ENCODE results near the gene ADAMTSL1. TPM values are rescaled to one million over a fixed set of nuclear protein-coding genes. Genes with fewer than 3 reads are reported as not detected.

The ADAMTSL1 gene
- total and polyA plus RNA-seq, 2 donors = 3.2 to 42.3 TPM

DNA sequence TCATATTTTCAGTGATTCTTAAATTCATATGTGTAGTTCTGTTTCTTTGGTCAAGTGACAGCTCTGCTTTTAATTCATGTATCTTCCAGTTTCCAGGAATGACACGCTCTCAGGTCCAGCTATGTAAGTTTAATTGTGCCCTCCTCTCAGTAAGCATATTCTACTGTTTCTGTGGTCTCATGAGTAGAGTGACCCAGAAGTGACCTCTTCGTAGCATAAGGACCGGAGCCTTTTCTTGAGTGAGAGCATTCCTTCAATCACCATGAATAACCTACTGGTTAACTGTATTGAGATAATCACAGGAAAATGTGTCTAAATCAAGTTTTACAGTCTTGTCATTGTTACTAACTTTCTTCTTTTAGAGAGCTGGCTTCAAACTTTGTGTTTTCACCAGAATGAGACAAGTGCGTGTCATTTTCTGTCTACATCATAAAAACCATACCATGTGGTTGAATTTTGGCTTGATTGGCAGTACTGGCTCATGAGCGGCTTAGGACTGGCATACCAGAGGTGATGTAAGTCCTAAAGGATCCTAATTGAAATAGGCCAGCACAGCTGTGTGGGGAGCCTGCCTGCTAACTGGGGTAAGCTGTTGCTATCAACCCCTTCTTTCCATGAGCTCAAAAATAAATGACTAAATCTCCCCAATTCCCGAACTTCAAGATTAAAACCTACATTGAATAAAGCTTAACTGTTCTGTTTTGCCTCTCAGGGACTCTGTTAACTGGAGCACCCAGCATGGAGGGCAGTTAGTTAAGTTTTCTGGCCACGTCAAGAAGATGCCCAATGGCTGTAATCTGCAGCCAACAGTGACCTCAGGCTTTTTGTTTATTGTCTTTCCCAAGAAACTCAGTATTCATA, 4.8 kb downstream of the ADAMTSL1 start:
- WGBS = 85% methylated on average over 7 of the region's 7 CpGs
- Histone ChIP-seq H3K4me1 (ENCODE audit: insufficient read depth) (no peaks in the 10 kb centered on the region), H3K4me3 (ENCODE audit: low read depth, low read length) (no peak overlapping the region)

DNA sequence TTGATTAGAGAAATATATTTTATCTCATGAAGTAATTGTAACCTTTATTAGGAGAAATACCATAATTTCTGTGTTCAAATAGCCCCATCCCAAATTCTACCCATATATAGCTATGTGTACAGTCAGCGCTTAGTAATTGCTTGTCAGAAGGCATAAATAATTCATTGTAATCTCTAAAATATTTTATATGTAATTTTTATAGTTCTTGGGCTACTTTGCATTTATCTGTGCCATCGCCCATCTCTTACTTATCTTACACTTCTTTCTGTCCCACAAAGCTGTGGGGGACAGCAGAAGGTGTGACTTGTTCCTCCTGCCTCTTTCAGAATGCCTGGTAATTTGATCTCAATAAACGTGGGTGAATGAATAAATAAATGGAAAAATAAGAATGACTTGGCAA, 5.5 kb downstream of the ADAMTSL1 start:
- no peak overlapping the region for H3K27ac ChIP-seq (ENCODE audit: low read depth)

More for the DNA sequence above, 4.8 kb downstream of the ADAMTSL1 start:
- H3K27ac ChIP-seq (ENCODE audit: low read depth) = no peak overlapping the region
- H3K36me3 ChIP-seq (ENCODE audit: insufficient read depth) = no peaks in the 10 kb centered on the region
- no peak for DNase-seq (ENCODE audit: extremely low spot score)

GRCh38 chr9:18480662-18481093, 6.7 kb downstream of the ADAMTSL1 start:
- no peak overlapping the region for H3K4me3 ChIP-seq (ENCODE audit: low read depth, low read length)
- no peak for DNase-seq (ENCODE audit: extremely low spot score)
- no peak overlapping the region for H3K27ac ChIP-seq (ENCODE audit: low read depth)
- H3K4me1 ChIP-seq (ENCODE audit: insufficient read depth) = no peaks in the 10 kb centered on the region
- WGBS = 60% methylated on average over 3 of the region's 3 CpGs
- H3K36me3 ChIP-seq (ENCODE audit: insufficient read depth) = no peaks in the 10 kb centered on the region

More for the DNA sequence above, 5.5 kb downstream of the ADAMTSL1 start:
- whole genome bisulfite sequencing = 81% methylated on average over 3 of the region's 3 CpGs
- H3K4me3 ChIP-seq (ENCODE audit: low read depth, low read length) = no peak overlapping the region
- no peaks in the 10 kb centered on the region for H3K36me3 ChIP-seq (ENCODE audit: insufficient read depth)
- no peak for DNase-seq (ENCODE audit: extremely low spot score)
- H3K4me1 ChIP-seq (ENCODE audit: insufficient read depth) = no peaks in the 10 kb centered on the region

DNA sequence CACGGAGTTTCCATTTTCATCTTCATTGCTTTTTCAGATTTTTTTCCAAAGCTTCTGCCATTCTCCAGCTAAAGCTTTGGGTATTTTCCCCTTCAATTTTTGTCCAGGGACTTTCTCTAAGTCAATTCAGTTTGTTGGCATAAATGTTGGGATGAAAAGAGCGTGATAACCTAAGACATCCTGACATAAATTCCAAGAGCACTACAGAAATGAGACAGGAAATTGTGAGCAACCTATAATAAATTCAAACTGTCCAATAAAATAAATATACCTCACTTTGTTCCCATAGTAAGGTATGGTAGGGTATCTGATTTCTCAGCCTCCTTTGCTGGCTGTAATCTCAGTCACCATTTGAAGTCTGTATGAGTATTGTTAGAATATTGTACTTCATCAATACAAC, 8.4 kb downstream of the ADAMTSL1 start:
- Histone ChIP-seq H3K36me3 (ENCODE audit: insufficient read depth) (no peaks in the 10 kb centered on the region), H3K27ac (ENCODE audit: low read depth) (no peak overlapping the region), H3K4me3 (ENCODE audit: low read depth, low read length) (no peak overlapping the region), H3K4me1 (ENCODE audit: insufficient read depth) (no peaks in the 10 kb centered on the region)
- WGBS = 84% methylated on average over 2 of the region's 2 CpGs
- no peak for DNase-seq (ENCODE audit: extremely low spot score)

- Histone ChIP-seq H3K27ac (ENCODE audit: low read depth) (no peak overlapping the region), H3K4me1 (ENCODE audit: insufficient read depth) (no peaks in the 10 kb centered on the region), H3K36me3 (ENCODE audit: insufficient read depth) (no peaks in the 10 kb centered on the region), H3K4me3 (ENCODE audit: low read depth, low read length) (no peak overlapping the region)
- 75% methylated on average over 2 of the region's 2 CpGs for WGBS
- DNase-seq (ENCODE audit: extremely low spot score) = no peak
Measured at GRCh38 chr9:18485714-18486113, 11.8 kb downstream of the ADAMTSL1 start.

DNA sequence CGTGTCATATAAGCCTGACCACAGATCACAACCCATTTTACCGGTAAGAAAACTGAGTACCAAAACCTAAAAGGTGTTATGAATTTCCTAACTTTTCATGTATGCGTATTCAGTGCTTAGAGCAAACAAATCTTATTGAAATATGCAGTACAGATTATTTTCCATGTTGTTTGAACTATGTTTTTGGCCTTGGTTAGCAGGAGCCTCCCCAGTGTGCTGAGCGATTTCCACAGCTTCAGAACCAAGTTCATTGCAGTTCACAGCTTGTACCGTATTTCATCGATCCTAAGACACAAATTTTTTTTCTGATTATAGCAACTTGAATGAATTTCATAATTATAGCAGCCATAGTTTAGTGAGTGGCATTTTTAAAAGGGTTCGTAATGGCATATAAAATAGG, 13.7 kb downstream of the ADAMTSL1 start:
- Histone ChIP-seq H3K36me3 (ENCODE audit: insufficient read depth) (no peaks in the 10 kb centered on the region), H3K4me1 (ENCODE audit: insufficient read depth) (no peaks in the 10 kb centered on the region), H3K4me3 (ENCODE audit: low read depth, low read length) (no peak overlapping the region), H3K27ac (ENCODE audit: low read depth) (no peak overlapping the region)
- 90% methylated on average over 7 of the region's 7 CpGs for WGBS
- DNase-seq (ENCODE audit: extremely low spot score) = no peak

DNA sequence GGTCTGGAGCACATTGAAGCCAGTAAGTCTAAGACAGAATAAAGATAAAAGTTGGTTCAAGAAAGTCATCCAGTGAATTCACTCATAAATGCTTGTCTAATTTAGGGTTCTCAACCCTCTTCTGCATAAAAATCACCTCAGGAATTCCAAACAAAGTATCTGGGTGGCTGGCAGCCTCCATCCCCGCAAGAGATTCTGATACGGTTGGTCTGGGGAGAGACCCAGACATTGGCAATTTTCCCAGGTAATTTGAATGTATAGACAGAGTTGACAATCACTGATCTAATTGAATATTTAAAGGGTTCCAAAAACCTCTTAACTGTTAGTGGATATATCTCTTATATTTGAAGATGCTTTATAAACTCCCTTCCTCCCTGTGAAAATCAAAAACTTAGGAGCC, 14.9 kb downstream of the ADAMTSL1 start:
- H3K4me3 ChIP-seq (ENCODE audit: low read depth, low read length) = no peak overlapping the region
- no peak overlapping the region for H3K27ac ChIP-seq (ENCODE audit: low read depth)
- no peaks in the 10 kb centered on the region for H3K36me3 ChIP-seq (ENCODE audit: insufficient read depth)
- no peak for DNase-seq (ENCODE audit: extremely low spot score)
- 86% methylated on average over 2 of the region's 2 CpGs for WGBS
- H3K4me1 ChIP-seq (ENCODE audit: insufficient read depth) = no peaks in the 10 kb centered on the region

DNA sequence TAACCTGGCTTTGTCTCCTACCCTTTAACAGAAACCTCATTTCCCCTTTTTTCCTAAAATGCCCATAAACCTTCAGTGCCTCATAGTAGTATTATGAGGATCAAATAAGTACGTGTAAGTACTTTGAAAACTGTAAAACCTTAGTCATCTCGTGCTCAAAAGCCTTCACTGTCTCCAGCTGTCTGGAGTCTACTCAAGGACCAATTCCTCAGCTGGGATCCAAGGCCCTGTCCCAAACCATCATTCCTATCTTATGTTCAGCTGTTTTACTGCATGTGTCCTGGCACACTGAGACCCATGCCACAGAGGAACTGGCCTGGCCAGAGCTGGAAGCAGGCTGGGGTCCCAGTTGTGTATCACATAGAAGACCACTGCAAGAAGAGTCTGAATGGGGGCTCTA, 15.9 kb downstream of the ADAMTSL1 start:
- no peaks in the 10 kb centered on the region for H3K36me3 ChIP-seq (ENCODE audit: insufficient read depth)
- WGBS = 69% methylated on average over 2 of the region's 2 CpGs
- no peaks in the 10 kb centered on the region for H3K4me1 ChIP-seq (ENCODE audit: insufficient read depth)
- no peak for DNase-seq (ENCODE audit: extremely low spot score)
- no peak overlapping the region for H3K4me3 ChIP-seq (ENCODE audit: low read depth, low read length)
- H3K27ac ChIP-seq (ENCODE audit: low read depth) = no peak overlapping the region

DNA sequence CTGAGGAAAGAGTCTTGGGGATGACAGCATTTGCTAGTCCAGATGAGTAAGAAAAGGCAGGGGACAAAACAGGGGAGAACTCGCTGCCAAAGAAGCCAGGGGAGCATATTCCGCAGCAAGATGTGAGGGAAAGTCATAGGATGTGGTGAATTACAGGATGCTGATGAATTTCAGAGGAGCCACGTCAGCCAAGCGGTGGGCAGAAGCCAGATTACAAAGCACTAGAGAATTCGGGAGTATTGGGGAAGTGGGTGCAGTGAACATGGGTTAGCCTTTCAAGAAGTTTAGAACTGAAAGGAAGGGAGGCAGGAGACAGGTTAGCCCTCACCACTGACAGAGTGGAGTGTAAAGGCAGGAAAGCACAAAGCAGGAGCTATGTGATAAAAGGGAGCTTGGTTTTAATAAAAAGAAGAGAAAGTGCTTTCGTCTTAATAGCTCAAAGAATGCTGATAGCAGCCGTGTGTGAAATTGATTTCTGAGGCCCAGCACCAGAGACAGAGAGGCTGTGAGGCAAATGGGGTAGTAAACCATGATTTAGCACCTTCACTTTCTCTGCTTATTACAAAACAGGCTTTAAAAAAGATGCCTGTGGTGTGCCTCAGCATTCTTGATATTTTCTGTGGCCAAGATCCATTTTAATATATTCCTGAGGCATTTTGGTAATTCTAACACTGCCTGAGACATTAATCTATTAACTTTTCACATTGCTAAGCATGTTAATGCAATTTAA, 16.9 kb downstream of the ADAMTSL1 start:
- 57% methylated on average over 7 of the region's 7 CpGs for WGBS
- Histone ChIP-seq H3K4me1 (ENCODE audit: insufficient read depth) (no peaks in the 10 kb centered on the region), H3K4me3 (ENCODE audit: low read depth, low read length) (no peak overlapping the region), H3K27ac (ENCODE audit: low read depth) (no peak overlapping the region), H3K36me3 (ENCODE audit: insufficient read depth) (no peaks in the 10 kb centered on the region)
- DNase-seq (ENCODE audit: extremely low spot score) = no peak

DNA sequence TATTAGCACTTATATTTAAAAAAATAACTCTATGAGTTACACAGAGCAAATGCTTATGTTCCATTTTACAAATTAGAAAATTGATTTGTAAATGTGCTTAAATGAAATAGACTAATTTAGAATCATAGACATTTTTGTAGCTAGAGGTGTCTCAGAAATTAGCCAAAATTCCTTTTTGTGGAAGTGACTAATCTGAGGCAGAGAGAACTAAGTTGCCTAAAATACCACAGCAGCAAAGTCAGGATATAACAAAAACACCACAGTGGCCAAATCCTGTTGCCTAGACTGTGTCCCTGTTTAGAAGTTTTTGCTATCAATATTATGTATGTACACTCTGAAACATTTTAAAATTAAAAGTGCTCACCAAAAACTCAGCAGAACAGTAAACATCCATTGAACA, 18.7 kb downstream of the ADAMTSL1 start:
- no peak for DNase-seq (ENCODE audit: extremely low spot score)
- Histone ChIP-seq H3K4me1 (ENCODE audit: insufficient read depth) (no peaks in the 10 kb centered on the region), H3K4me3 (ENCODE audit: low read depth, low read length) (no peak overlapping the region), H3K27ac (ENCODE audit: low read depth) (no peak overlapping the region), H3K36me3 (ENCODE audit: insufficient read depth) (no peaks in the 10 kb centered on the region)

GRCh38 chr9:18493451-18493993, 19.6 kb downstream of the ADAMTSL1 start:
- no peak overlapping the region for H3K27ac ChIP-seq (ENCODE audit: low read depth)
- WGBS = 78% methylated on average over 3 of the region's 3 CpGs
- no peak for DNase-seq (ENCODE audit: extremely low spot score)
- no peaks in the 10 kb centered on the region for H3K36me3 ChIP-seq (ENCODE audit: insufficient read depth)
- no peak overlapping the region for H3K4me3 ChIP-seq (ENCODE audit: low read depth, low read length)
- no peaks in the 10 kb centered on the region for H3K4me1 ChIP-seq (ENCODE audit: insufficient read depth)

DNA sequence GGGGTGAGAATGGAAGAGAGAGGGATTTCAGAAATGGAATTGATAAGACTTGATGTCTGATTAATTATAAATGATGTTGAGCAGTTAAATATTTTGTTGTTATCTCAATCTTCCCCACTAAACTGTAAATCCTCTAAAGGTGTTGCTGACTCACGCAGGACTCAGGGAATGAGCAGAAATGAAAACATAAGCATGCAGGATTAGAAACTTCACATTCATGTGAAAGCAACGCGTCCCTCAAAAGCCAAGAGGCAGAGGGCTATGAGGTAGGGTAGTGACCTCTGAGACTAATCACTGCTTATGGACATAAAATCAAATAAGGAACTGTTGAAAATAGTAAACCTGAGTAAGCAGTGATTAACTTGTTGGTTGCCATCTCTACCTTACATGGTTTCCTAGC, 21.1 kb downstream of the ADAMTSL1 start:
- Histone ChIP-seq H3K4me1 (ENCODE audit: insufficient read depth) (no peaks in the 10 kb centered on the region), H3K36me3 (ENCODE audit: insufficient read depth) (no peaks in the 10 kb centered on the region), H3K4me3 (ENCODE audit: low read depth, low read length) (no peak overlapping the region), H3K27ac (ENCODE audit: low read depth) (no peak overlapping the region)
- 96% methylated on average over 3 of the region's 3 CpGs for WGBS
- DNase-seq (ENCODE audit: extremely low spot score) = no peak

GRCh38 chr9:18496256-18497000, 22.5 kb downstream of the ADAMTSL1 start:
- no peak for DNase-seq (ENCODE audit: extremely low spot score)

More at GRCh38 chr9:18496256-18497000, 22.5 kb downstream of the ADAMTSL1 start:
- no peaks in the 10 kb centered on the region for H3K4me1 ChIP-seq (ENCODE audit: insufficient read depth)
- H3K36me3 ChIP-seq (ENCODE audit: insufficient read depth) = no peaks in the 10 kb centered on the region
- H3K27ac ChIP-seq (ENCODE audit: low read depth) = no peak overlapping the region
- no peak overlapping the region for H3K4me3 ChIP-seq (ENCODE audit: low read depth, low read length)
- 83% methylated on average over 5 of the region's 5 CpGs for WGBS

Measured in urinary bladder (tissue), 4 donors.